22Rv1 (cell line): ENCODE measurements around the gene CRISP1.
"Not testable (repeated sequence)": the region's sequence is repeated elsewhere in the genome, so short reads cannot be mapped to it uniquely, and the experiment has no call there.

Experiments
- CTCF ChIP-seq: fragments of 450-650 bp; IDR thresholded peaks from 2 replicates; pipeline ENCODE4 v1.5.1; 2017; ENCODE audit warnings: mild to moderate bottlenecking
- ZFX ChIP-seq: fragments of 450-650 bp; IDR thresholded peaks from 2 replicates; pipeline ENCODE4 v1.6.1; 2017; ENCODE audit warnings: antibody characterized with exemption, borderline replicate concordance

GRCh38 chr6:49796842-49797455 is 69.4 kb downstream of the CRISP1 start:
- TF ChIP-seq CTCF, ZFX: not testable (repeated sequence)
